ENCODE data around the gene GET3.

DNA sequence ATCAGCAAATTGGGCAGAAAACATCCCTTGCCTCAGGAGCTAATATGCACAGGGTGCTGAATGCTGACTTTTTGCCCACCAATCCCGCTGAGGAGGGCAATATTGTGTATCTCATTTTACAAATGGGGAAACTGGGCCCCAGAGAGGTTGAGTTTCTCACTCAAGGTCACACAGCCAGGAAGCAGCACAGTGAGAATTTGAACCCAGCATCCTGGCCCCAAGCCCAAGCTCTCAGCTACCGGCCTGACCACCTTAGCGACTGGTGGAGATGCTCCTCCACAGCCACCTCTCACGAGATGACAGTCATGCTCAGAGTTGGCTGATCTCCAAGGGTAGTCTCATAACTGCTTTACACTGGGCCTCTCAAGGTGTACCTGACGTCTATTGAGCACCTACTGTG is 44.3 kb upstream of the GET3 start:
- TF ChIP-seq, protein P1, sequence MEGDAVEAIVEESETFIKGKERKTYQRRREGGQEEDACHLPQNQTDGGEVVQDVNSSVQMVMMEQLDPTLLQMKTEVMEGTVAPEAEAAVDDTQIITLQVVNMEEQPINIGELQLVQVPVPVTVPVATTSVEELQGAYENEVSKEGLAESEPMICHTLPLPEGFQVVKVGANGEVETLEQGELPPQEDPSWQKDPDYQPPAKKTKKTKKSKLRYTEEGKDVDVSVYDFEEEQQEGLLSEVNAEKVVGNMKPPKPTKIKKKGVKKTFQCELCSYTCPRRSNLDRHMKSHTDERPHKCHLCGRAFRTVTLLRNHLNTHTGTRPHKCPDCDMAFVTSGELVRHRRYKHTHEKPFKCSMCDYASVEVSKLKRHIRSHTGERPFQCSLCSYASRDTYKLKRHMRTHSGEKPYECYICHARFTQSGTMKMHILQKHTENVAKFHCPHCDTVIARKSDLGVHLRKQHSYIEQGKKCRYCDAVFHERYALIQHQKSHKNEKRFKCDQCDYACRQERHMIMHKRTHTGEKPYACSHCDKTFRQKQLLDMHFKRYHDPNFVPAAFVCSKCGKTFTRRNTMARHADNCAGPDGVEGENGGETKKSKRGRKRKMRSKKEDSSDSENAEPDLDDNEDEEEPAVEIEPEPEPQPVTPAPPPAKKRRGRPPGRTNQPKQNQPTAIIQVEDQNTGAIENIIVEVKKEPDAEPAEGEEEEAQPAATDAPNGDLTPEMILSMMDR (IDR thresholded peaks at IDR 0.05; ENCODE audit: borderline replicate concordance, extremely low read depth, low read length, poor library complexity, severe bottlenecking), result no peak
- no peak for TF ChIP-seq EZH2 (IDR thresholded peaks at IDR 0.05; ENCODE audit: borderline replicate concordance, low read depth, low read length, severe bottlenecking)

All from DND-41 (cell line).